GM18505 (cell line): ENCODE results near the gene TERT.

Experiments
- ATAC-seq: cut with Tn5 transposase; IDR thresholded peaks from one replicate; pipeline ENCODE4 v1.9.1; 2021; ENCODE audit not compliant: unreplicated experiment
- POLR2A ChIP-seq: IDR thresholded peaks from 4 replicates; pipeline ENCODE4 v1.6.1; 2011; ENCODE audit warnings: borderline replicate concordance; ENCODE audit not compliant: insufficient read depth, insufficient read length; ENCODE audit errors: extremely low read depth

The TERT gene

DNA sequence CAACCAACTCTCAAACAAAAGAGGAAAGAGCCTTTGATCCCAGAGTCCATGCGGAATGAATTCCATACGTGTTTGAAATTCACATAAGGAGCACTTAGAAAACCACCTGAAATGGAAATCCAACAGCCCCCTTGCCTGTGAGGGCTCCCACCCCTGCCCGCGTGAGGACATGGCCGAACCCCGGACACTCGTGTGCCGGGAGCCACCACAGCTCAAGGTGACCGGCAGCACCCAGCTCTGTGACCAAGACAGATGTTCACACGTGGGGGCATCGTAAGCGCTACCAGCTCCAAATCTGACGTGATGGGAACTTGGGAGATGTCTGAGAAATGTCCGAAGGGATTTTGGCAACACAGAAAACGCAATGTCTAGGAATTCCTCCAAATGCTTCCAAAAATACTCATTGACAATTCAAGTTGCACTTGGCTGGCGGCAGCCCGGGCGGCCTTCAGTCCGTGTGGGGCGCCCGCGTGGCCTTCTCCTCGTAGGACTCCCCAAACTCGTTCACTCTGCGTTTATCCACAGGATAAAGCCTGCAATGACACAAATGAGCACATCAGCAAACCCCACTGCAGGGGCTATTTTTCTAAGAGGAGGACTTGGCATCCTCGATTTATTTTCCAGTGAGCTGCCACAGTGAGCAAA, 23.2 kb upstream of the TERT start:
- TF ChIP-seq POLR2A, result no peak
- ATAC-seq, result no peak

DNA sequence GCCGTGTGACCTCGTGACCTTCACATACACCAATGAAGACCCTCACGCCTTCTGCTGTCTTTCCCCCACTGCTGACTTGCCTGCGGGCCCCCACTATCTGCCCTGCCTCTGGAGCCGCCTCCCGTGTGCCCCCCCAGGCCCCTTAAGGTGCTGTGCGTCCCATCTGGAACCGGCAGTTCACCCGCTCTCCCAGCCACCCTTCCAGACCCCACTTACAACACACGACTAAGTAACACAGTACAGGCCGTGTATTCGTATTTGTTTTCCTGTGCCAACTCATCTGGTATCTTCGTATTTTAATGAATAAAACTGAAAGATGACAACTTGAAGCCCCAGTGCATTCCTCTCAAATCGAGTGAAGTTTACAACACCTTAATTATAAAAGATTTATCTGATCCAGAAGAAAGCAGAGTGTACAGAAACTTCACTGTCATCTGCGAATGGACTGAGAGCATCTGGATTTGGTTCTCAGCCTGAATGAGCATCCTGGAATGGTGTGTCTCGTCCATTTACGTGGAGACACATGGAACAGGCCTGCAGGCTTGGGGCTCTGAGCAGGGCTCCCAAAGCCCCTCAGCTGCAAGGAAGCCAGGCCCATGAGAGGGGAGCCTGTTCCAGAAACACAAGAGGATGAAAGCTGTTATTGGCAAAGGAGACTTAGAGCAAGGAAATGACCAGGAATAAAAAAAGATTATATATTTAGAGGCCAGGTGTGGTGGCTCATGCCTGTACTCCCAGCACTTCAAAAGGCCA, 21.9 kb upstream of the TERT start:
- no peak for ATAC-seq
- no peak for TF ChIP-seq POLR2A

DNA sequence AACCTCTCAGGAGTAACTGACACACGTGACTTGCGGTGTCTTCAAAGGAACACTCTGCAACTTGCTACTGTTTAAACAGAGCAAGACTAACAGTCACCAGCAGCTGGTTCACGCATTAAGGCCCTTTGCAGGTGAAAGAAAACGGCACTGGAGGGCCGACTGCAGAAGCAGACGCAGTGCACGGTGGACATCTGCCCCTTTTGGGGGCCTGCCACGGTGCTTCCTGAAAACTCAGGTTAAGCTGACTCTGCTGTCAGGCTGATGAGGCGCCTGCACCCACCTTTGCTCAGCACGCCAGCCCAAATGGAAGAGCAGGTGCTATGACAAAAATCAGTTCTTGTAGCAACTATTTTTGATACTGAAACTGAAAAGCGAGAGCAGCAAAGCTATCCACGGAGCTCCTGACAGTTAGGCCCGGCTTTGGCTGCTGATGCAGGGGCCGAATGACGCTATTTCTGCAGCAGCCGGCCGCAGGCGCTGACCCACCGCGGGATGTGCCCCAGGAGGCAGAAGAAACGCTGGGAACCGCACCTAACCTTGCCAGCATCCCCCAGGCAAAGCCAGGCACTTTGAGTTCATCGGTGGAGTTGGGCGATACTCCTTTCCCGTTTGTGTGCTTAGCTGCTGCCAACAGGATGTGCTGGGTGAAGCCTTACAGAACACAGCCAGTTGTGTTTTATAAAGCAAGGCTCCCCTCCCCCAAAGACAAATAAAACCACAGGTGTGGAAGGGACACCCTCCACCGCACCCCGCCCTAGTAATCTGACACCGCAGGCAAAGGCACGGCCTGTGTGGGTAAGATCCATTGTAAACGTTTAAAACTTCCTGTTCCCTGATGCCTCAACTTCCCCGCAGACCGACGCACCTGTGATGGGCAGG, 21.1 kb upstream of the TERT start:
- peak; percentile 48 for TF ChIP-seq POLR2A
- peak; percentile 44 for ATAC-seq

DNA sequence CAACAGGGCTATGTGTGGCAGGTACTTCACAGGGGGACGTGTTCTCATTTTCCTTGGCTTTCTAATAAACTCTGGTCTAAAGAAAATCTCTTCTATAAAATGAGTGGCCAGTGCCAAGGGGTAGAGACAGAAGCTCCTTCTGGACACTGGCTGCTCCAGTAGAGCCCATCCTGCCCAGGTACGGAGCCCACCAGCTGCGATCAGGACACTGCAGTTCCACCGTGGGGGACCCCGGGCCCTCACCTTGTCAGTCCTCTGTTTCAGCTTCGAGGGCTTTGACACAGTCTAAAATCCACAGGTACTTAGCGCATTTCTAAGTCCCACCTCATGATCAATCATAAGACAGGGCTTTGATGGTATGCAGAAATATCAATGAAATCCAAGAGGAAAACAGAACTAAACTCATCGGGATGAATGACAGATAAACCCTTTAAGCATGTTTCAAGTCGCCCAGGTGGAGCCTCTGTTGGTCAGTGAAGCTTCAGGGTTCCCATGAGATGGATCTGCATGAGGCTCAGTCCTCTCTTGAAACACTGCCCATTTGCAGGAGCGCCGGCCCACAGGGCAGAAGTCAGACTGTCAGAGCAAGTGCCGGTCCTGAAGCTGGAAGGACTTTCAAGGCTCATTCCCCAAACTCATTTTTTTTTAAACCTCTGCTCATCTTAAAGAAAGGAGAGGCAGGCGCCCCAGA, 20.3 kb upstream of the TERT start:
- no peak for ATAC-seq
- TF ChIP-seq POLR2A, result no peak

DNA sequence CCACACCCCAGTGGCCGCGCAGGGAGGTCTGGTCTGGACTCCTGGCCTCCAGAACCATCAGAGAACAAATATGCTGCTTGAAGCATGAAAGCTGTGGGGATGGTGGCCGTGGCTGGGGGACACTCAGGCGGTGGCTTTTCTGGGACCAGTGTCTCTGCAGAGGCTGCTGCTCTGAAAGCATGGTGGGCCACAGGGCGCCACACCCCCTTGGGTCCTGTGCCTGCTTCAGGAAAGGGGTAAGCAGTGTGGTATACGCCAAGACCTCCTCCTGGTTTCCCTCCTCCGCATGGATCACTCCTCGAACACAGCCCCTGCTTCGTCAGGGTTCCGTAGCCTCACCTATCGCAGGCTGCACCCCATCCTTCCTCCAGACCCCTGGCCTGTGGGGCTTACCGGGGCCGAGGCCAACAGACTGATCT, 19.7 kb upstream of the TERT start:
- ATAC-seq, result no peak
- TF ChIP-seq POLR2A, result no peak

DNA sequence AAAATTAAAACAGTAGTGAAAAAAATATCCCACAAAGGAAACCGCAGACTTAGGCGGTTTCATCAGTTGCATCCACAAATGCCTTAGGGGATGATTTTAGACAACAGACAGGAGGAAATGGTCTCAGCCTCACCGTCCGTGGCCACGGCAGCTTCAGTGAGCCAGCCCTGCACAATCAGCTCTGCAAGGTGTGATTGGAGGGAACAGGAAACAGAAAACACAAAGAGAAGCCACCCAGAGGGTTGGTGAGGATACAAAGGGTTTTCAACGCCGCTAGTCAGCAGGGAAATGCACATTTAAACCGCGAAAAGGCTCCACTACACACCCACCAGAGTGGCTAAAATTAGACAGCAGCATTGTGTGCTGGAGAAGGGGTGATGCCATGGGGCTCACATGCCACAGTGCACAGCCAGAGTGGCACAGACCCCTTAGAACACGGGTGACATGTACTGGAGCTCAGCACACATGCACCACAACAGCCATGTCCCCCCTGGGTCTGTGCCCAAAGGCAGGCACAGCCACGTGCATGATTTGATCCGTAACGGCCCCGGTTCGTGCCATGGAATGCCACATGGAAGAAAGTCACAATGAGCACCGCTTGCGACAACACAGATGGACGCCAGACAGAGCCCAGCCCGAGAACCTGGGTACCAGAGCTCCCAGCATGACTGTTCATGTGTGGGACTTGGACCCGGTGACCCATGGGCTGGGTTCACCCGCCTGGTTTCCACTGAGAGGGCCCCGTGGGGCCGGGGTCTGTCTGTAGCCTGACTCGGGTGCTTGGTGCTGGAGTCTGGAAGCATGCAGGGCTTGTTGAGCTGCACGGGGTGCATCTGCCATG, 18.3 kb upstream of the TERT start:
- TF ChIP-seq POLR2A, result no peak
- peak; percentile 75 for ATAC-seq

DNA sequence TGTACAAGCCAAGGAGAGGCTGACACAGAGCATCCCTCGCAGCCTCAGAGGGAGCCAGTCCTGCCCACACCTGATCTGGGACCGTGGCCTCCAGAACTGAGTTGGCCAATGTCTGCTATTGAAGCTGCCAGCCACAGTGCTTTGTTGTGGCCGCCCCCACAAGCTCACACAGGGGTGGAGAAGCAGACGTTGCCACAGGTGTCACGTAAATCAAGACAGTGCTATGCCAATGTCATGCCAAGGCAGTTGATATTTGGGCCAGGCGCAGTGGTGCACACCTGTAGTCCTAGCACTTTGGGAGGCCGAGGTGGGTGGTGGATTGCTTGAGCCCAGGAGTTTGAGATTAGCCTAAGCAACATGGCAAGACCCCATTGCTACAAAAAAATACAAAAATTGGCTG, 17.3 kb upstream of the TERT start:
- ATAC-seq, result no peak

DNA sequence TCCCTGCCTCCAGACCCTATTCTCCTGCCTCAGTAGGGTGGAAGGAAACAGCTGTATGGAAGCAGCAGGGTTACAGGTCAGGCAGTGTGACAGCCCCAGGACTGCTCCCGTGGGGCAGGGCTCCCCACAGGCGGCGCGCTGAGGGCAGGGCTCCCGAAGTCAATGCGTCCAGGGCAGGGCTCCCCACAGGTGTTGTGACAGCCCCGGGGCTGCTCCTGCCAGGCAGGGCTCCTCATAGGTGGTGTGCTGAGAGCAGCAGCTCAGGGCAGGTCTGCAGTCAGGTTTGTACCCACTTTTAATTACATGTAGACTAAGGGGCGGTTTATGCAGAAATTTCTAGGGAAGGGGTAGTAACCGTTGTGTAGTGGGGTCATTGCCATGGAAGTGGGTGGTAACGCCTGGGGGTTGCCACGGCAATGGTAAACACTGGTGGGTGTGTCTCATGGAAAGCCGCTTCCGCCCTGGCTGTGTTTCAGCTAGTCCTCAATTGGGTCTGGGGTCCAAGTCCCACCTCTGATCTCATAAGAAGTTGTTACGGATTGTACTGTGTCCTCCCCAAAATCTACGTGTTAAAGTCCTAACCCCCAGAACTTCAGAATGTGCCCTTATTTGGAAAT, 16.7 kb upstream of the TERT start:
- ATAC-seq, result no peak
- TF ChIP-seq POLR2A, result no peak

More for the DNA sequence above, 17.3 kb upstream of the TERT start:
- TF ChIP-seq POLR2A, result no peak

DNA sequence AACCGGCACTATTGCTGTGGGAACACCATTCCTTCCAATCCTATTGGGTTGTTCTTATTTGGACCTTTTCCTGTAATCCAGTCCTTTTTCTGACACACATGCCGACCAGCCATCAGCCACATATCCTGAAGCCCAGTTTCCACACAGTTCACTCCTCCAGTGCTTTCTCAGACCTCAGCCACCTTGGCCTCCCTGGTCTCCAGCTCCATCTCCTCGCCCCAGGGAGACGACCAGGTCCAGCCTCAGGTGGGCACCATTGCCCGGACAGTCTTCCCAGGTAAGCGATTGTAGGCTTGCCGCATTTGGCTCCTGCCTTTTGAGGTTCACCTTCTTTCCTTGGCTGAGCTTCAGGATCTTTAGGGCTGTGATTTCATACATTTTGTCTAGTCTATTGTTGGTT, 15.2 kb upstream of the TERT start:
- no peak for TF ChIP-seq POLR2A
- ATAC-seq, result no peak

DNA sequence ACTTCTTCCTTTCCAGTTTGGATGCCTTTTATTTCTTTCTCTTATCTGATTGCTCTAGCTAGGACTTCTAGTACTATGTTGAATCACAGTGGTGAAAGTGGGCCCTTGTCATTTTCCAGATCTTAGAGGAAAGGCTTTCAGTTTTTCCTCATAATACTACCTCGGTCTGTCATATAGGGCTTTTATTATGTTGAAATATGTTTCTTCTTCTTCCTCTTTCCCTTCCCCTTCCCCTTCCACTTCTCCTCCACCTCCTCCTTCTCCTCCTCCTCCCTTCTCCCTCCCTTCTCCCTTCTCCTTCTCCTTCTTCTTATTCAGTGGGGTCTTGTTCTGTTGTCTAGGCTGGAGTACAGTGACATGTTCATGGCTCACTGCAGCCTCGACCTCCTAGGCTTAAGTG, 9.2 kb upstream of the TERT start:
- TF ChIP-seq POLR2A, result no peak

DNA sequence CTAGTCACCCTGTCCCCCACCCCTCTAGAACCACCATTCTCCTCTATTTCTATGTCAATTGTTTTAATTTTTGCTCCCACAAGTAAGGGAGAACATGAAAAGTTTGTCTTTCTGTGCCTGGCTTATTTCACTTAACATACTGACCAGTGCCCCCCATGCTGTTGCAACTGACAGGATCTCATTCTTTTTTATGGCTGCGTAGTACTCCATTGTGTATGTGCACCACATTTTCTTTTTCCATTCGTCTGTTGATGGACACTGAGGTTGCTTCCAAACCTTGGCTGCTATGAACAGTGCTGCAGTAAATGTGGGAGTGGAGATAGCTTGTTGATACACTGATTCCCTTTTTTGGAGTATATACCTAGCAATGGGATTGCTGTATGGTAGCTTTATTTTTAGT, 7.4 kb upstream of the TERT start:
- TF ChIP-seq POLR2A, result no peak
- ATAC-seq, result no peak

More for the DNA sequence above, 9.2 kb upstream of the TERT start:
- no peak for ATAC-seq

DNA sequence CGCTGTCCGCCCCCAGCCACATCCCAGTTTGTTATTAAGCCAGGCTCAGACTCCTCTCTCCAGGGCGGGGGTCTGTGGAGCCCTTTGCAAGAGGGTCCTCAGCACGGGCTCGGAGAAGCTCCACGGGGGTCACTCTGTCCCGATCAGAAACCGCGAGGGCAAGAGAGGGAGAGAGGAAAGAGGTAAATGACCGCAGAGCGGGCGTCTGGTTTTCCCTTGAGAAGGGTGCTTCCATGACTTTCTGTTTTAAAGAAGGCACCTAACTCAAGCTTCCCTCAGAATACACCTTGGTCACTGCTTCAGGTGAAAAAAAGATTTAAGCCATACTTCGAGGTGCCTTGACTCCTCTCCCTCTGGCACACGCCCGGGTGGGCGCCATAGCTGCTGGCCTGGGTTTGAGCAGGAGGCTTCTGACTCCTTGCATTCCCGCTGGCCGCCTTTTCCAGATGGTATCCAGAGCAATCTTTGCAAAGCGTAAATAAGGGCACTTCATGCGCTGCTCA, 5.8 kb upstream of the TERT start:
- no peak for TF ChIP-seq POLR2A
- ATAC-seq, result no peak
